Measurements from ENCODE around the gene GOT2. TPM values are rescaled to one million over a fixed set of nuclear protein-coding genes. Genes with fewer than 3 reads are reported as not detected.

GOT2 gene
- polyA plus RNA-seq, 1 donor = 54.0 TPM

Other genes with a start within 250 kb of the GOT2 start
- gene NDRG4, start 234.2 kb downstream of the GOT2 start, polyA plus RNA-seq (ENCODE audit: insufficient read length) = 13.4 TPM
- gene SETD6, start 218.8 kb downstream of the GOT2 start, polyA plus RNA-seq (ENCODE audit: insufficient read length) = 16.9 TPM
- gene CNOT1, start 104.5 kb downstream of the GOT2 start, polyA plus RNA-seq (ENCODE audit: insufficient read length) = 92.5 TPM
- gene SLC38A7, start 49.5 kb downstream of the GOT2 start, polyA plus RNA-seq (ENCODE audit: insufficient read length) = 8.0 TPM